Activated CD4-positive, alpha-beta T cell treated with anti-CD3 and anti-CD28 coated beads, Interleukin-2, amount 50 U/mL, for 4 hours (primary cell): ENCODE data around the gene RAB3C.

Experiments used
- DNase-seq, 2 experiments: peaks; one replicate each; pipeline ENCODE4 v3.0.0-alpha.2; 2020

The RAB3C gene

GRCh38 chr5:58778888-58779287 is 196.0 kb downstream of the RAB3C start:
- no peak for DNase-seq

GRCh38 chr5:58786035-58786434 is 203.2 kb downstream of the RAB3C start:
- DNase-seq, result no peak

DNA sequence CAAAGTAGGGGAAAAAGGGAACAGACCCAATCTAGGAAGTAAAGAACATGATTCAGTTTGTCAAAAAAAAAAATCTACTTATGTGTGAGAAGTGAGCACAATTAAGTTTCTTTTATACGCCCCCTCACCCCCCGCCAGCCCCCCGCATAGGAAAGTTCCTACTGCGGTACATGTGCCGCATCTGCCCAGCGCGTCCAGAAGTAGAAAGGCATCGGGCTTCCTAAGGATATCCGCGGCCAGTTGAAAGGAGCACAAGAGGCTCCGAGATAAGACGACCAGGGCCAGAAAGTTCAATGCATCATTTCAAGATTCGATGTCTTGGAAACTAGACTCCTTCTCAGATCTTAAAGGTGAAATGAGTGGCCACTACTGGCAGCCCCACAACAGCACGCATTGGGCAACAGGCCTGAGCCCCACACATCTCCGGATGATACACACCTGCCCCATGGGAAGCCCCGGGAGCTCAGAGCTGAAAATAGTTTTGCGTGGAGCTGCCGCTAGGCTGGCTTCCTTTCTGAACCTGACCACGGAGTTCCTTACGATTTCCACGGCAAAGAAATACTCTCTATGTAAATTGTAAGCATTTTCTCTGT is 203.9 kb downstream of the RAB3C start:
- no peak for DNase-seq

DNA sequence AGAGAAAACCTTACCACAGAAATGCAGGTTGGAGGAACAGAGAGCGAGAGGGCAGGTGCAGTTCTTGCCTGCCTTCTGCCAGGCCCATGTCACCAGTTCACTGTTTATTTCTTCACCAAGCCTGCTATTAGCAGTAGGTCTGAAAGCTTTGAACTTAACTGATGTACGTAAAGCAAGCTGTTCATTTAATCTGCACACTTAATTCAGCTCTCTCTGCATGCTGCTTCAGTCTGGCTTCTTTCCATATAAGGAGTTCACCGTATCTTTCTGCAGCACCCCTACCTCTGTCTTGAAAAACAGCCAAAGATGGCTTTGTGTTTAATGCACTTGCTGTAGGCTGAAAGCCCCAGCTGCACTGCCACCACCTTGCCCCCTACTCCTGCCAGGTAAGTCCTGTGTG is 205.1 kb downstream of the RAB3C start:
- DNase-seq, result no peak

- DNase-seq, result no peak
Measured at GRCh38 chr5:58793888-58794657, 211.2 kb downstream of the RAB3C start.

GRCh38 chr5:58794875-58795274 is 212.0 kb downstream of the RAB3C start:
- no peak for DNase-seq

DNA sequence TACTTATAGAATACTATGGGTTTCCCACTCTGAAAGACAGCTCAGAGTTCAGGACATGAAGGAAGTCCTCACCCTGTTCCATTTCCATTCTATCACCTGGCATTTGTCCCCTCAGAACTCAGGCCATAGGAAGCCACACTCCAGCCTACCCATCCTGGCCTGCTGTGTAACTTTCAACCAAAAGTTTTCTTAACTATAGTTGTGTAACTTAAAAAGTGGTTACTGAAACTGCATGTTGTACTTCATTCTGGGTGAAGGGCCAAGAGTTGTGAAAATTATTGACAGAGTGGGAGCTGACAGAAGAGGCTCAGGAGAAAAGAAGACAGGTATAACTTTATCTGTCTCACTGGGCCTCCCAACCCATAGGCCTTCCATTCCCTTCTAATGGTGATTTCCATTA is 212.5 kb downstream of the RAB3C start:
- DNase-seq, result no peak

DNA sequence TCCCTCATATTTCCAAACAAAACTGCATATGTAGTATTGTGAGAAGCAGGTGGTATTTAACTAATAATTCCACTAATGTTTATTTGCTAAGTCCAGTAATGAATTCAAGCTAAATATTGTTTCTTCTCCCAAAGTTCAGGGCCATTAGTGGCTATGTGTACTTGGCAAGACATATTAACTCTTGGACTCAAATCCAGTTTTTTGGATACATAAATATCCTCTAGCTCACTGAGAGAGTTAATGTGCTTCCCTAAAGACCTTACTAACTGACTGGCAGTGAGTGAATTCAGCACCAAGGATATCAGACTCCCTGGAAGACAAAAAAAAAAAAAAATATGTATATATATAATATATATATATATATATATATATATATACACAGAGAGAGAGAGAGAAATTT is 214.1 kb downstream of the RAB3C start:
- no peak for DNase-seq

DNA sequence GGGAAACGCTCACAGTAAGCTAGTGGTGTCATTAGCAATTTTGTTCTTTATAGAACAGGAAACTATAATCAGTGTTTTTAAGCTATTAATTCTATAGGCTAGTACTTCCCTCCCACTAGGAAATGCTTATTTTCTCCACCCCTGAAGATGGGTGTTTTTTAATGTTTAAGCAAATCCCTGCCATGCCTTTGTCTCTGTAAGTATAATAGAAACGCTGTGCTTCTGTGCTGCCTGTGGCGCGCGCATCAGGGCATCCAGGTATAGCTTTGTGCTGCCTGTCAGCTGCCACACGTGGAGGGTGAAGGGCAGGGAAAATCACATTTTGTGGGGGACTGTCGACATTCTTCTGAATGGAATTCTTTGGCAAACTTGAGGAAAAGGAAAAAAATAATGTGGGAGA is 217.5 kb downstream of the RAB3C start:
- DNase-seq, result no peak

- no peak for DNase-seq
Measured at GRCh38 chr5:58800861-58801540, 218.1 kb downstream of the RAB3C start.

DNA sequence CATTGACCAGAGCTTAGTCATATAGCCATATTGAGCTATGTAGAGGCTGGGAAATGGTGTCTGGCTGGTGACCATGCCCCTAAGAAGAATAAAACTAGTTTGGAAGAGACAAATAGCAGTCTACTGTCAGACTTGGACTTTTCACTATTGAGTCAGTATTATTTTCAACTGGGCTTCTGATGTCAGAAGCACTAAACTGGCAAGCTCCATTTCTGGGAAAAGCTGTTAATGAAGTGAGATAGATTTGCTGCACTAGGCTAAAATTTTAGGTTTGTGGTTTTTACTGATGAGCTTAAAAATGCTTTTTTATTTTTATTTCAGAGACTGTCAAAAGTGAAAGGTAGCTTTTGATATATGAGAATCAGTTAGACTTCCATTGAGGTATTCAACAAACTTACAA is 220.2 kb downstream of the RAB3C start:
- DNase-seq, result no peak

GRCh38 chr5:58804291-58804690 is 221.4 kb downstream of the RAB3C start:
- DNase-seq, result no peak

DNA sequence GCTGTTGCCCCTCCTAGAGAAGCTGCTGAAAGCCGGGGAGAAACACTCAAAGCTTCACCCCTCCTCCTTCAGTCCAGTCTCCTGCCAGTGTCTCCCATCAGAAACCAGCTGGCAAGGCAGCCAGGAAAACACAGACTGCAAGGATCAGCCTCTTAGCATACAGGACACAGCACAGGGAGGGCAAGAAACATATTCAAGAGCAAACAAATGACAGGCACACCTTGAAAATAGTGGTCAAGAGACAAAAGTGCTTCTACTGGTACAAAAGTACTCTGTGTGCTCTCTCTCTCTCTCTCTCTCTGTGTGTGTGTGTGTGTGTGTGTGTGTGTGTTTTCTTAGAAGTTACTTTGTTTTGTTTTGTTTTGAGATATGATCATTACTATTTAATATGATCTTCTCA is 227.2 kb downstream of the RAB3C start:
- DNase-seq, result no peak

- no peak for DNase-seq
Measured at GRCh38 chr5:58813855-58814254, 231.0 kb downstream of the RAB3C start.

- no peak for DNase-seq
Measured at GRCh38 chr5:58816181-58816731, 233.4 kb downstream of the RAB3C start.

- DNase-seq, result no peak
Measured at GRCh38 chr5:58818465-58818864, 235.6 kb downstream of the RAB3C start.

GRCh38 chr5:58825441-58825840 is 242.6 kb downstream of the RAB3C start:
- no peak for DNase-seq

DNA sequence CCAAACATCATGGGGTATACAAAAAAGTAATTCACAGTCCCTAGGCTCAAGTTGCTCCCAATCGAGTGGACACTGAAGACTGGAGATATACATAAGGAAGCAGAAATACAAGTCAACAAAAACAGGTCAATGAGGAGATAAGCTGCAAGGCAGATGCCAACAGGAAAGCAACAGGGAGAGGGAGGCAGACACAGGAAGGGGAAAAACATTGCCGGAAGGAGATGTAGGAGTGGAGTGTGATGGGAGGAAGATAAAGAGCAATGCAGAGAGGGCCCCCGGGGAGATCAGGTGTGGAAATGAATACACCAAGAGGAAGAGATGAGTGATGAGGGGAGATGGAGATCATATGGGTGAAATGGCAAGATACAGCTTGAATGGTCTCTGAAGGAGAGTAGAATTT is 243.0 kb downstream of the RAB3C start:
- no peak for DNase-seq

DNA sequence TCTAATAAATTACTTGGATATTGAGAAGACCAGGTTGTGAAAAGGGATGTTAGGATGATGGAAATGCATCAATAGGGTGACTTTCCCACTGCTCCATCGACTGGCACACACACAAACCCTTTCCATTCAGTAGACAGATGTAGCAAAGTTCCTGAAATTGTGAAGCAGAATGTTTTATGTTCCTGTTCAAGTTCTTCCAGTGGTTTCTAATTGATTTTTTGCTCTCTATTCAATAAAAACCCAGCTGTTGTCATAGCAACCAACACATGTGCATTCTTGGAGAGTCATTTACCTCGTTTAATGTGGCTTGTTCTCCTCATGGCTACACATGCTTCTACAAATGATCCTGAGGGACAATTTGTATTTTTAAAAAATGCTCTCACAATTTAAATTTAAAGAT is 244.6 kb downstream of the RAB3C start:
- DNase-seq, result no peak

DNA sequence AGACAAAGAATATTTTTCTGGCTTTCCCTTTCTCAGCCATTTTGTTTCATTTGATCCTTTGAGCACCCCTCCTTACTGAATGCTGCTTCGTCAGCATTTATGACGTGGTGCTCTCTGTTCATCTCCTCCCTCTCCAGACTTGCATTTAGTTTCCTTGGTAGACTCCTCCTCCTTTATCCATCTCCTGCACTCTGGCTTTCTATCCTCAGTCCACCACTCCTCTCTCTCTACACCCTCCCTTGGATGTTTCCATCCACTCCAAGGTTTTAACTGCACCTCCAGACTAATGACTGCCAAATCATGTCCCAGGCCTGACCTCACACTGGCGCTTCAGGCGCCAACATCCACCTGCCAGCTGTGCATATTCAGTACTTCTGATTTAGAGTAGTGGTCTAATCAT is 245.4 kb downstream of the RAB3C start:
- DNase-seq, result no peak

DNA sequence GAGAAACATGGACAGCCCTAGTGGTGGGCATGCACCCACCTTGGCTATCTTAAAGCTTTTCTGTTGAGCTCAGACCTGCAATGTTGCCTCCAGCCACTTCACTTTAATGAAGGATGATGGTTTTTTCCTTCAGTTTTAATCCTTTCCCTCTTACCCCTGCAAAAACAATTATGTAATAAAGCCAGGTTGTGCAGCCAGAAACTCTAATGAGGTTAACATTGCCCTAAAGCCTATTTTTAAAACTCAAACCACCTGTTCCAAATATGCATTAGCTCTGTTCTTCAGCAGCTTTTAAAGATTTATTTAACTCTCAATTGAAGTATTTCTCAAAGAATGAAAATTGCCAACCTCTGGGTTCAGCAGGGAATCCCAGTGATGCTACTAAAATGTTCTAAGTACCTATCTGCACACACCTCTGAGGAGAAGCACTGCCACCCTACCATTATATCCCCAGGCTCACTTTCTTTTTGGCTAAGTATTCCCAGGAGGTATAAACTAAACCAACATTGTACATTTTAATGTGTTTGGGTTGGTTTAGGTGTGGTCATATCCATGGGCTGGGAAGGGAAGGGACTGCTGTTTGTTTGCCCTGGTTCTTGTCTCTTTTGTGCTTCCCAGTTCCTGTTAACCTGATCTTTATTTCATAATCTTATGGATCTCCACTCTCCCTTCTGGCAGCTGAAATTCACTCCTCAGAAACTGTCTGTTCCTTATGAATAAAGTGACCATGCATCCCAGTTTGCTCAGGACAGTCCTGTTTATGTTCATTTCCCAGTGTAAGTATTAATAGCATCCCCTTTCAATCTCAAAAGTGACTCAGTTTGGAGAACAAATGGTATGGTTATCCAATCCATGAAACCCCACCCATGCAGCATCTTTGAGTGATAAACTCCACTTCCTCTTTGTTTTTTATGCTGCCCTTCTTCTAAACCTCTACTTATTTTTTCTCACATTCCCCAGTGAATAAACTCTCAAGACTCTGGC is 251.7 kb downstream of the RAB3C start:
- no peak for DNase-seq

DNA sequence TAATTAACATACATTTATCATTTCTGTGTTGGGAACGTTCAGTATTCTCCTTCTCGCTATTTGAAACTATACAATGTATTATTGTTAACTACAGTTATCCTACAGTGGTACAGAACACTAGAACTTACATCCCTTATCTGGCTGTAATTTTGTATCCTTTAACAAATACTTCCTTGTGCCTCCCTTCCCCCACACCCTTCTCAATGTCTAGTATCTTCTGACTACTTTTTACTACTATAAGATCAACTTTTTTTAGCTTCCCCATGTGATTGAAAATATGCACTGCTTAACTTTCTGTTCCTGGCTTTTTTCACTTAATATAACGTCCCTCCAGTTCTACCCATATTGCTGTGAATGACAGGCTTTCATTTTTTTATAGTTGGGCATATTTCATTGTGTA is 253.5 kb downstream of the RAB3C start:
- no peak for DNase-seq

DNA sequence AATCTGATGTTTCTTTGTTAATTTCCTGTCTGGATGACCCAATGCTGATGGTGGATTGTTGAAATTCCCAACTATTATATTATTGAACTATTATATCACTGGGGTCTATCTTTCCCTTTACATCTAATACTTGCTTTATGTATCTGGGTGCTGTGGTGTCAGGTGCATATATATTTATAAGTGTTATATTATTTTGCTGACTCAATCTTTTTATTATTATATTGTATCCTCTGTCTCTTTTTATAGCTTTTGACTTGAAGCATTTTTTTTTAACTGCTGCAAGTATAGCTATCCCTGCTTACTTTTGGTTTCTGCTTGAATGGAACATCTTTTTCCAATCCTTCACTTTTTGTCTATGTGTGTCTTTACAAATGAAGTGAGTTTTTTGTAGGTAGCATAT is 255.9 kb downstream of the RAB3C start:
- DNase-seq, result no peak
